Measurements from ENCODE around the gene MYO3B. TPM values are rescaled to one million over a fixed set of nuclear protein-coding genes. Genes with fewer than 3 reads are reported as not detected.

MYO3B gene
- total RNA-seq, 1 experiment from 2014 or later: 0.50 TPM

GRCh38 chr2:170436077-170436943 is 258.4 kb downstream of the MYO3B start:
- peak overlapping the region; percentile 66; the same call in 1 of the 2 replicates for H3K27ac Mint-ChIP-seq
- H3K4me3 Mint-ChIP-seq: peak overlapping the region; percentile 28; the same call in 1 of the 2 replicates

More at GRCh38 chr2:170436077-170436943, 258.4 kb downstream of the MYO3B start:
- no peak for TF ChIP-seq GABPB1 (CRISPR knock-in tag; IDR thresholded peaks at IDR 0.05)
- no peak for TF ChIP-seq AFF4 (CRISPR knock-in tag; IDR thresholded peaks at IDR 0.05; ENCODE audit: borderline replicate concordance)
- TF ChIP-seq ZMAT4 (CRISPR knock-in tag; IDR thresholded peaks at IDR 0.05): no peak
- TF ChIP-seq NFATC4 (CRISPR knock-in tag; IDR thresholded peaks at IDR 0.05): no peak
- TF ChIP-seq NFYB (CRISPR knock-in tag; conservative IDR thresholded peaks at IDR 0.05; ENCODE audit: low read depth): no peak
- no peak for TF ChIP-seq FOXP4 (CRISPR knock-in tag; IDR thresholded peaks at IDR 0.05)
- no peak for TF ChIP-seq ZNF396 (CRISPR knock-in tag; IDR thresholded peaks at IDR 0.05; ENCODE audit: borderline replicate concordance)
- no peak for TF ChIP-seq E2F1 (CRISPR knock-in tag; IDR thresholded peaks at IDR 0.05)
- no peak for TF ChIP-seq ERG (CRISPR knock-in tag; IDR thresholded peaks at IDR 0.05)
- DNase-seq (ENCODE audit: low spot score): no peak
- ChIA-PET CTCF (interaction anchor here (0.6 to 2.6 kb wide), 7 partner anchors 28 to 409 kb away, joined by 3 to 20 read pairs (median 3); no protein-coding TSS in a partner anchor), POLR2A (no interaction called here)
- Mint-ChIP-seq H3K27me3 (ENCODE audit: low read depth) (peaks cover 61% of the 10 kb centered on the region), H3K36me3 (no peaks in the 10 kb centered on the region), H3K4me1 (peaks cover 41% of the 10 kb centered on the region), H3K9me3 (peaks cover 7% of the 10 kb centered on the region)
- peak; percentile 88 for ATAC-seq

All from WTC11 (cell line).